ENCODE results near the gene DOCK10. TPM values are rescaled to one million over a fixed set of nuclear protein-coding genes. Genes with fewer than 3 reads are reported as not detected.

Gene DOCK10
- total and polyA plus RNA-seq, 2 donors (not counting 3 experiments of a cell fraction or from before 2014, with no cell fraction given) = 5.8 to 23.0 TPM

DNA sequence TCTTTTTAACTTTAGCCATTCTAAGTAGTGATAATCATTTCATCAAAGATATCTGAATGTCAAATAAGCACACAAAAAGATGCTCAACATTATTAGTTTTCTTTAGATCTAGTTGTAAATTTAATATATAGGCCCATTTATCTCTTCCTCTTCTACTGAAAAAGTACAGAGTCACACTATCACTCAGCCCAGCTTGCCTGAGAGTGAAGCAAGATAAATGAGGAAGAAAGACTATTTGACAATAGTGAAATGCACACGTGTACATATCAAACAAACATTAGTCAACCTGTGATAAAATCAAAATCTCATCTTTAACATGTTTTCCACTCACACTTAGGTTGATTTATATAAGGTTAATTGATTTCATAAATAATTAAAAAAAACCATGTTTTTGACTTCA is 242.6 kb downstream of the DOCK10 start:
- dilution Hi-C loops (cut with MboI; ENCODE audit: extremely low pct_ligation_motif_present, low sequenced_read_pairs) (no loop called here), intact Hi-C loops (cut with micrococcal nuclease) (no loop called here)

More for the DNA sequence above, 242.6 kb downstream of the DOCK10 start:
- H3K79me2 ChIP-seq (ENCODE audit: control insufficient read depth, insufficient read depth, low read length) = no peaks in the 10 kb centered on the region
- ChIA-PET POLR2A (no interaction called here), CTCF (no interaction called here)
- no peaks in the 10 kb centered on the region for H3K9me3 ChIP-seq (replicated peaks; ENCODE audit: control insufficient read depth, insufficient read depth, low read length)
- H4K20me1 ChIP-seq (replicated peaks; ENCODE audit: control insufficient read depth, extremely low read depth, insufficient read depth, low read length) = no peaks in the 10 kb centered on the region
- H3K9me1 ChIP-seq (replicated peaks; ENCODE audit: control insufficient read depth, extremely low read depth, insufficient read depth, low read length) = no peaks in the 10 kb centered on the region
- no TSS peak for BruUV-seq (replicated peaks)
- H3K4me2 ChIP-seq (ENCODE audit: insufficient read depth, low read length) = no peak overlapping the region
- no peak overlapping the region for H3K4me3 ChIP-seq (replicated peaks in 1 of 3; ENCODE audit: insufficient read depth in 1 of 3, low read depth in 1 of 3, low read length in 3 of 3)
- DNase-seq (ENCODE audit: low read depth, low spot score) (no peak), FAIRE-seq (no peak)
- H2AFZ ChIP-seq (ENCODE audit: low read depth, low read length) = no peak overlapping the region
- H3K27ac ChIP-seq (ENCODE audit: insufficient read depth, low read depth, low read length) = no peak overlapping the region
- peaks cover 13% of the 10 kb centered on the region for H3K4me1 ChIP-seq (ENCODE audit: control insufficient read depth, extremely low read depth, insufficient read depth, low read length)
- no peak for TF ChIP-seq CTCF (IDR thresholded peaks at IDR 0.05; ENCODE audit: extremely low read depth in 1 of 2, insufficient read depth in 1 of 2, low read depth in 1 of 2, low read length in 2 of 2)
- no peak for TF ChIP-seq MAX (IDR thresholded peaks at IDR 0.05; ENCODE audit: insufficient read depth, insufficient read length)
- no peak for TF ChIP-seq JUN (IDR thresholded peaks at IDR 0.05; ENCODE audit: borderline replicate concordance, insufficient read depth, insufficient read length, low read depth)
- no peak for TF ChIP-seq GATA2 (IDR thresholded peaks at IDR 0.05; ENCODE audit: insufficient read depth, insufficient read length, low read depth, low read length)
- no peak for TF ChIP-seq MYC (IDR thresholded peaks at IDR 0.05; ENCODE audit: low read depth, low read length)
- TF ChIP-seq POLR2AphosphoS5 (IDR thresholded peaks at IDR 0.05; ENCODE audit: insufficient read depth, low read depth, low read length) = no peak
- no peak for TF ChIP-seq POLR2A (IDR thresholded peaks at IDR 0.05; ENCODE audit: low read depth, low read length)
- no peak for TF ChIP-seq FOS (IDR thresholded peaks at IDR 0.05; ENCODE audit: borderline replicate concordance, insufficient read depth, low read length)
- TF ChIP-seq EZH2 (IDR thresholded peaks at IDR 0.05; ENCODE audit: borderline replicate concordance, low read depth, low read length, severe bottlenecking) = no peak
- H3K27me3 ChIP-seq (ENCODE audit: control insufficient read depth in 2 of 2, insufficient read depth in 2 of 2, low read length in 2 of 2) = no peaks in the 10 kb centered on the region
- H3K36me3 ChIP-seq (ENCODE audit: control insufficient read depth in 2 of 2, extremely low read depth in 1 of 2, insufficient read depth in 2 of 2, low read length in 2 of 2) = peaks cover 0 to 7% of the 10 kb centered on the region in 2 experiments
- H3K9ac ChIP-seq (replicated peaks; ENCODE audit: extremely low read depth, insufficient read depth, low read length) = no peak overlapping the region
